Stimulated activated CD4-positive, alpha-beta T cell treated with anti-CD3 and anti-CD28 coated beads, Interleukin-2, amount 100 ng/mL, for 4 hours (primary cell): ENCODE measurements around the gene CSNK1E.

Source experiments
- DNase-seq: peaks from one replicate; pipeline ENCODE4 v3.0.0-alpha.2; 2020; ENCODE audit warnings: low read depth

Gene CSNK1E

GRCh38 chr22:38249803-38250642, 67.2 kb downstream of the CSNK1E start:
- DNase-seq, result no peak

GRCh38 chr22:38249301-38249700, 67.9 kb downstream of the CSNK1E start:
- no peak for DNase-seq

- DNase-seq, result no peak
These were observed 69.0 kb downstream of the CSNK1E start for GRCh38 chr22:38248280-38248679.

GRCh38 chr22:38247713-38248112, 69.5 kb downstream of the CSNK1E start:
- no peak for DNase-seq

- DNase-seq, result no peak
These were observed 70.5 kb downstream of the CSNK1E start for GRCh38 chr22:38246692-38247091.

- no peak for DNase-seq
These were observed 71.1 kb downstream of the CSNK1E start for GRCh38 chr22:38246046-38246658.

GRCh38 chr22:38244106-38244505, 73.1 kb downstream of the CSNK1E start:
- DNase-seq, result no peak

GRCh38 chr22:38243007-38243765, 74.0 kb downstream of the CSNK1E start:
- no peak for DNase-seq

- no peak for DNase-seq
These were observed 76.4 kb downstream of the CSNK1E start for GRCh38 chr22:38240734-38241252.
